Progenitor cell of endocrine pancreas (in vitro differentiated cells): ENCODE measurements around the gene DNAJC17. TPM values are rescaled to one million over a fixed set of nuclear protein-coding genes. Genes with fewer than 3 reads are reported as not detected.

ENCODE experiments used
- DNase-seq: peaks from one replicate; pipeline ENCODE4 v3.0.0; 2021; ENCODE audit warnings: low spot score; ENCODE audit not compliant: unreplicated experiment
- H3K27ac Mint-ChIP-seq: 2 replicates; pipeline ENCODE4 v1.8.0; 2021; ENCODE audit warnings: mild to moderate bottlenecking, moderate library complexity, mixed read lengths
- H3K27me3 Mint-ChIP-seq: 2 replicates; pipeline ENCODE4 v1.8.0; 2021; ENCODE audit warnings: mixed read lengths
- H3K36me3 Mint-ChIP-seq: 2 replicates; pipeline ENCODE4 v1.8.0; 2022; ENCODE audit warnings: mixed read lengths; ENCODE audit not compliant: insufficient read depth
- H3K4me1 Mint-ChIP-seq: 2 replicates; pipeline ENCODE4 v1.8.0; 2021; ENCODE audit warnings: low read depth, mixed read lengths
- H3K4me3 Mint-ChIP-seq: 2 replicates; pipeline ENCODE4 v1.8.0; 2021; ENCODE audit warnings: low read depth, mild to moderate bottlenecking, moderate library complexity, mixed read lengths
- H3K9me3 Mint-ChIP-seq: 2 replicates; pipeline ENCODE4 v1.8.0; 2021; ENCODE audit warnings: low read depth, mixed read lengths
- CTCF ChIP-seq: fragments of 200-600 bp; sonication (generic); IDR thresholded peaks from one replicate; pipeline ENCODE4 v1.5.0; 2021; ENCODE audit warnings: antibody characterized with exemption, mild to moderate bottlenecking; ENCODE audit not compliant: unreplicated experiment
- total RNA-seq: library from RNA; stranded (reverse); gene quantifications from 2 replicates; pipeline ENCODE4 v1.2.1, GENCODE V29; 2021

The DNAJC17 gene
- total RNA-seq, 1 donor from 2014 or later: 41.0 TPM

- no peak overlapping the region for H3K27ac Mint-ChIP-seq
- H3K36me3 Mint-ChIP-seq: peaks cover 4% of the 10 kb centered on the region
- H3K27me3 Mint-ChIP-seq: no peaks in the 10 kb centered on the region
- no peak for TF ChIP-seq CTCF
- peaks cover 21% of the 10 kb centered on the region for H3K4me1 Mint-ChIP-seq
- no peaks in the 10 kb centered on the region for H3K9me3 Mint-ChIP-seq
- DNase-seq: no peak
- H3K4me3 Mint-ChIP-seq: no peak overlapping the region
Measured at GRCh38 chr15:40739047-40739446, 68.2 kb downstream of the DNAJC17 start.

- Mint-ChIP-seq H3K9me3 (no peaks in the 10 kb centered on the region), H3K4me3 (peak overlapping the region; percentile 43), H3K27me3 (no peaks in the 10 kb centered on the region), H3K27ac (peak overlapping the region; percentile 94), H3K4me1 (peaks cover 21% of the 10 kb centered on the region), H3K36me3 (peaks cover 3% of the 10 kb centered on the region)
- DNase-seq: no peak
- no peak for TF ChIP-seq CTCF
Measured at GRCh38 chr15:40737048-40737447, 70.2 kb downstream of the DNAJC17 start.

GRCh38 chr15:40736575-40736974 lies 70.7 kb downstream of the DNAJC17 start:
- H3K36me3 Mint-ChIP-seq: peaks cover 3% of the 10 kb centered on the region
- DNase-seq: no peak
- no peaks in the 10 kb centered on the region for H3K27me3 Mint-ChIP-seq
- H3K27ac Mint-ChIP-seq: peak overlapping the region; percentile 94
- TF ChIP-seq CTCF: no peak
- peaks cover 21% of the 10 kb centered on the region for H3K4me1 Mint-ChIP-seq
- peak overlapping the region; percentile 43 for H3K4me3 Mint-ChIP-seq
- no peaks in the 10 kb centered on the region for H3K9me3 Mint-ChIP-seq

- peaks cover 1% of the 10 kb centered on the region for H3K4me1 Mint-ChIP-seq
- H3K9me3 Mint-ChIP-seq: no peaks in the 10 kb centered on the region
- H3K36me3 Mint-ChIP-seq: peaks cover 11% of the 10 kb centered on the region
- H3K27me3 Mint-ChIP-seq: no peaks in the 10 kb centered on the region
- H3K27ac Mint-ChIP-seq: no peak overlapping the region
- TF ChIP-seq CTCF: no peak
- no peak for DNase-seq
- no peak overlapping the region for H3K4me3 Mint-ChIP-seq
Measured at GRCh38 chr15:40731034-40731433, 76.2 kb downstream of the DNAJC17 start.

- H3K27me3 Mint-ChIP-seq: no peaks in the 10 kb centered on the region
- no peak for DNase-seq
- H3K4me1 Mint-ChIP-seq: no peaks in the 10 kb centered on the region
- no peaks in the 10 kb centered on the region for H3K9me3 Mint-ChIP-seq
- H3K4me3 Mint-ChIP-seq: no peak overlapping the region
- TF ChIP-seq CTCF: no peak
- H3K27ac Mint-ChIP-seq: no peak overlapping the region
- peaks cover 4% of the 10 kb centered on the region for H3K36me3 Mint-ChIP-seq
Measured at GRCh38 chr15:40723919-40724318, 83.4 kb downstream of the DNAJC17 start.
